CD14-positive monocyte (primary cell): ENCODE results near the gene ZNF454. TPM values are rescaled to one million over a fixed set of nuclear protein-coding genes. Genes with fewer than 3 reads are reported as not detected.
A peak's percentile ranks its signal among the peaks of the same experiment; 100 is the strongest.

Experiments
- DNase-seq, 3 donors: peaks; one replicate each; pipeline ENCODE4 v3.0.0-alpha.2; 2011 to 2022
- H2AFZ ChIP-seq: 2 replicates; pipeline ENCODE4 v1.6.0; 2012; ENCODE audit warnings: mild to moderate bottlenecking, low read depth, low read length, inconsistent platforms; ENCODE audit not compliant: insufficient read depth, poor library complexity, severe bottlenecking
- H3K27ac ChIP-seq, 2 donors: 1 replicate in 1 of 2; 2 replicates in 1 of 2; pipeline ENCODE4 v1.5.1; 2012 to 2013; ENCODE audit warnings: low read length in 2 of 2, control low read depth in 1 of 2, inconsistent platforms in 1 of 2, low read depth in 1 of 2, mild to moderate bottlenecking in 1 of 2
- H3K27me3 ChIP-seq, 2 donors: one replicate each; pipeline versions ENCODE4 v1.6.0 to v1.6.1; 2011 to 2013; ENCODE audit warnings: low read length in 2 of 2; ENCODE audit not compliant: control insufficient read depth in 2 of 2, insufficient read depth in 2 of 2
- H3K36me3 ChIP-seq, 2 donors: replicated peaks in 1 of 2; 1 replicate in 1 of 2; 2 replicates in 1 of 2; pipeline versions ENCODE4 v1.5.1 to v1.6.1; 2012 to 2013; ENCODE audit warnings: low read length in 2 of 2, control low read depth in 1 of 2, inconsistent platforms in 1 of 2, mild to moderate bottlenecking in 1 of 2; ENCODE audit not compliant: insufficient read depth in 2 of 2, control insufficient read depth in 1 of 2
- H3K4me1 ChIP-seq, 2 donors: 1 replicate in 1 of 2; 2 replicates in 1 of 2; pipeline versions ENCODE4 v1.5.1 to v1.6.1; 2012 to 2013; ENCODE audit warnings: low read length in 2 of 2, control low read depth in 1 of 2, inconsistent platforms in 1 of 2, mild to moderate bottlenecking in 1 of 2, moderate library complexity in 1 of 2; ENCODE audit not compliant: insufficient read depth in 2 of 2, control insufficient read depth in 1 of 2
- H3K4me2 ChIP-seq: replicated peaks from 2 replicates; pipeline ENCODE3; 2012; ENCODE audit warnings: low read length, moderate library complexity, mild to moderate bottlenecking; ENCODE audit not compliant: poor library complexity, severe bottlenecking; ENCODE audit errors: extremely low read depth
- H3K4me3 ChIP-seq, 3 experiments: fragments of 200-600 bp in 1 of 3; sonication (generic) in 1 of 3; replicated peaks in 1 of 3; 1 replicate in 2 of 3; 2 replicates in 1 of 3; pipeline ENCODE4 v1.5.1; 2011 to 2013; ENCODE audit warnings: low read length in 3 of 3, mild to moderate bottlenecking in 3 of 3, control low read depth in 2 of 3, low read depth in 2 of 3, inconsistent platforms in 1 of 3, moderate library complexity in 1 of 3
- H3K79me2 ChIP-seq: 2 replicates; pipeline ENCODE4 v1.6.0; 2012; ENCODE audit warnings: mild to moderate bottlenecking, control low read depth, inconsistent platforms, low read length, moderate library complexity; ENCODE audit not compliant: insufficient read depth
- H3K9ac ChIP-seq: 2 replicates; pipeline ENCODE4 v1.6.0; 2017; ENCODE audit warnings: low read length, mild to moderate bottlenecking; ENCODE audit not compliant: insufficient read depth, poor library complexity, severe bottlenecking
- H3K9me3 ChIP-seq, 2 donors: replicated peaks in 1 of 2; 1 replicate in 1 of 2; 2 replicates in 1 of 2; pipeline versions ENCODE4 v1.5.1 to v1.6.1; 2012 to 2013; ENCODE audit warnings: low read length in 2 of 2, control low read depth in 1 of 2; ENCODE audit not compliant: control insufficient read depth in 1 of 2, insufficient read depth in 1 of 2
- H4K20me1 ChIP-seq: 2 replicates; pipeline ENCODE4 v1.6.0; 2012; ENCODE audit warnings: mild to moderate bottlenecking, low read length, control low read depth, moderate library complexity; ENCODE audit not compliant: insufficient read depth
- H3K27ac Mint-ChIP-seq, 7 donors: one replicate each; pipeline ENCODE4 v1.8.0; 2020; ENCODE audit warnings: mild to moderate bottlenecking in 7 of 7, mixed read lengths in 7 of 7, moderate library complexity in 6 of 7, inconsistent platforms in 2 of 7
- H3K27me3 Mint-ChIP-seq, 3 donors: one replicate each; pipeline ENCODE4 v1.8.0; 2021 to 2022; ENCODE audit warnings: low read depth in 3 of 3, mild to moderate bottlenecking in 3 of 3, mixed read lengths in 3 of 3, moderate library complexity in 3 of 3, inconsistent platforms in 1 of 3
- H3K36me3 Mint-ChIP-seq, 2 donors: one replicate each; pipeline ENCODE4 v1.8.0; 2020; ENCODE audit warnings: mixed read lengths in 2 of 2, inconsistent platforms in 1 of 2, mild to moderate bottlenecking in 1 of 2
- H3K4me1 Mint-ChIP-seq: one replicate; pipeline ENCODE4 v1.8.0; 2020; ENCODE audit warnings: mild to moderate bottlenecking, mixed read lengths
- H3K4me3 Mint-ChIP-seq, 2 donors: one replicate each; pipeline ENCODE4 v1.8.0; 2020; ENCODE audit warnings: mild to moderate bottlenecking in 2 of 2, mixed read lengths in 2 of 2, moderate library complexity in 1 of 2
- H3K9me3 Mint-ChIP-seq, 7 donors: one replicate each; pipeline ENCODE4 v1.8.0; 2020 to 2022; ENCODE audit warnings: mixed read lengths in 7 of 7, mild to moderate bottlenecking in 6 of 7, moderate library complexity in 6 of 7, inconsistent platforms in 2 of 7
- WGBS: methylation state at CpG from one replicate; pipeline ENCODE4 v1.1.5; 2013; ENCODE audit warnings: missing lambda C conversion rate; ENCODE audit not compliant: insufficient coverage; 5-methylcytosine and 5-hydroxymethylcytosine counted together
- intact Hi-C, 2 donors: fragments of 100-400 bp; cut with micrococcal nuclease; formaldehyde crosslinking; loops; one replicate each; pipeline versions ENCODE4 v1.15.0 to v1.15.1; 2023
- polyA plus RNA-seq, 3 donors: library from polyadenylated mRNA; depleted of rRNA in 1 of 3; unstranded in 2 of 3; stranded (reverse) in 1 of 3; fragments of 300-500 nt in 2 of 3; fragments of >200 nt in 1 of 3; fragmentation: Illumina TruSeq in 2 of 3; gene quantifications; 1 replicate in 2 of 3; 2 replicates in 1 of 3; pipeline ENCODE4 v1.2.3, GENCODE V29; 2012 to 2021
- TF ChIP-seq, protein P1 (sequence below): fragments of 200-600 bp; IDR thresholded peaks from one replicate; pipeline ENCODE4 v1.8.0; 2022; ENCODE audit warnings: antibody characterized with exemption, mild to moderate bottlenecking

The ZNF454 gene
- polyA plus RNA-seq, 3 donors: not detected

DNA sequence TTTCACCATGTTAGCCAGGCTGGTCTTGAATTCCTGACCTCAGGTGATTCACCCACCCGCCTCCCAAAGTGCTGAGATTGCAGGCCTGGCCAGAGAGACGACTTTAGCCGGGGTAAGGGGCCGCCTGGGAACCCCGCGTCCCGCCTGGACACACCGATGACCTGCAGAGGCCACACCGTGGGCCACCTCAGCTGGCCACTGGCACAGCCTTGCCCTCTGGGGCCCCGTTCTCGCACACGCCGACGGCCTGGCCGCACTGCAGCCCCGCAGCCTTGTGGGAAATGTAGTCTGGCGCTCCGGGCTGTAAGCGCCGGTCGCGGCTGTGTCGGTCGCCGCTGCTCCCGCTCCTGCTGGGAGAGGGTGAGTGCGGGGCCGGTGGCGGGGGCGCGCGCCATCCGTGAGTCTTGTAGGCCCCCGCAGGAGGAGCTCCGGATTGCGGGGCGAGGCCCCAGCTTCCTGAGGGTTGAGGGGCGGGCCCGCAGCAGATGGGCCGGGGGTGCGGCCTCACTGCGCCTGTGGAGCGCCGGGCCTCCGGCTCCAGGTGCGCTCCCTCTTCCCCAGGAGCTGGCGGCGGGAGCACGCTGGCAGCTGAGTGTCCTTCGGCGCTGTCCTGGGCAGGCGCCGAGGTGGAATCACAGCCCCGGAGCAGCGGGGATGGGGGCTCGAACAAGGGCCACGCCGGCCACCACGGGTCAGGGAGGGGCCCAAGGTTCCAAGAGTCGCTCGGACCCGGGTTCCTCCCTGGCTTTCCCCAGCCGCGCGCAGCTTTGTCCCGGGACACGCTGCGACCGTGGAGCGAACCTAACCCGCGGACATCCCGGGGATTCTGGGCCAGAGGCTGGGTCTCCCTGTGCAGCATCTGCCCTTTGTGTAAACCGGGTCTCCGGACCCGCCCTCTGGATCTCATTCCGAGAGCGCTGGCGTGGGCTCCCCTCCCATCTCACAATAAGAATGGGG, 45.1 kb upstream of the ZNF454 start, which contains the start of gene ZFP2:
TSS of gene ZFP2 (plus strand) at position 299 of the 957 bp plus-strand sequence. CDS start 35,401 bp downstream, outside the sequence.
- peaks cover 47 to 63% of the 10 kb centered on the region in 2 donors for H3K9me3 ChIP-seq
- 2% methylated on average over 76 of the region's 79 CpGs for whole genome bisulfite sequencing
- intact Hi-C loops: no loop called here

DNA sequence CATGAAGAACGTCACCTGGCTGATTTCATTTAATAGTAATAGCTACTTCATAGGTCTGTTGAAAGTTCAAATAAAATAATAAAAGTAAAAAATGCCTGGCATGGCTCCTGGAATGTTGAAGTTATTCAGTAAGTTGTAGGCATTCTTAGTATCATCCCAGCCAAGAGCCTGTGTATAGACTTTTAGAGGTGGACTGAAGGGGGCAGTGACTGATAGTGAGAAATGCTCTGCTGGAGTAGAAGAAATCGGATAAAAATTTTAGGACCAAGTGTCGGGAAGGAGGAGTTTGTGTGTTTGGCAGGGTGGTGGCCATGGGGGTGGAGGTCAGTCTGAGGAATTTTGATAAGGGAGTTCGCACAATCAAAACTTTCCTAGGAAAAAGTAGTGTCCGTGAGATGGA, 41.7 kb upstream of the ZNF454 start:
- Mint-ChIP-seq H3K27ac (no peak overlapping the region), H3K36me3 (peaks cover 2 to 3% of the 10 kb centered on the region in 2 donors), H3K4me1 (peaks cover 5% of the 10 kb centered on the region), H3K4me3 (no peak overlapping the region), H3K27me3 (peaks cover 12 to 31% (median 24%) of the 10 kb centered on the region in 3 donors), H3K9me3 (peaks cover 26 to 65% (median 59%) of the 10 kb centered on the region in 7 donors)
- Histone ChIP-seq H3K27me3 (peaks cover 12 to 27% of the 10 kb centered on the region in 2 donors), H4K20me1 (no peaks in the 10 kb centered on the region), H3K36me3 (no peaks in the 10 kb centered on the region), H2AFZ (no peak overlapping the region), H3K27ac (no peak overlapping the region), H3K4me2 (no peak overlapping the region), H3K79me2 (no peaks in the 10 kb centered on the region), H3K4me1 (peaks cover 4 to 10% of the 10 kb centered on the region in 2 donors), H3K4me3 (no peak overlapping the region), H3K9me3 (peaks cover 40 to 52% of the 10 kb centered on the region in 2 donors), H3K9ac (no peak overlapping the region)
- intact Hi-C loops: no loop called here
- DNase-seq: no peak
- 72% methylated on average over 3 of the region's 5 CpGs for WGBS
- TF ChIP-seq, protein P1, sequence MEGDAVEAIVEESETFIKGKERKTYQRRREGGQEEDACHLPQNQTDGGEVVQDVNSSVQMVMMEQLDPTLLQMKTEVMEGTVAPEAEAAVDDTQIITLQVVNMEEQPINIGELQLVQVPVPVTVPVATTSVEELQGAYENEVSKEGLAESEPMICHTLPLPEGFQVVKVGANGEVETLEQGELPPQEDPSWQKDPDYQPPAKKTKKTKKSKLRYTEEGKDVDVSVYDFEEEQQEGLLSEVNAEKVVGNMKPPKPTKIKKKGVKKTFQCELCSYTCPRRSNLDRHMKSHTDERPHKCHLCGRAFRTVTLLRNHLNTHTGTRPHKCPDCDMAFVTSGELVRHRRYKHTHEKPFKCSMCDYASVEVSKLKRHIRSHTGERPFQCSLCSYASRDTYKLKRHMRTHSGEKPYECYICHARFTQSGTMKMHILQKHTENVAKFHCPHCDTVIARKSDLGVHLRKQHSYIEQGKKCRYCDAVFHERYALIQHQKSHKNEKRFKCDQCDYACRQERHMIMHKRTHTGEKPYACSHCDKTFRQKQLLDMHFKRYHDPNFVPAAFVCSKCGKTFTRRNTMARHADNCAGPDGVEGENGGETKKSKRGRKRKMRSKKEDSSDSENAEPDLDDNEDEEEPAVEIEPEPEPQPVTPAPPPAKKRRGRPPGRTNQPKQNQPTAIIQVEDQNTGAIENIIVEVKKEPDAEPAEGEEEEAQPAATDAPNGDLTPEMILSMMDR: no peak

More for the DNA sequence above, 45.1 kb upstream of the ZNF454 start, which contains the start of gene ZFP2:
- Histone ChIP-seq H3K4me1 (peaks cover 4 to 10% of the 10 kb centered on the region in 2 donors), H3K9ac (peak within 1 kb of the TSS; percentile 49), H3K27me3 (peaks cover 12 to 29% of the 10 kb centered on the region in 2 donors), H3K4me2 (peak within 1 kb of the TSS; percentile 75), H3K79me2 (no peaks in the 10 kb centered on the region), H3K4me3 (peak within 1 kb of the TSS; percentile 23 to 73 (median 44)), H2AFZ (peak within 1 kb of the TSS; percentile 74), H3K27ac (no peak within 1 kb of the TSS), H4K20me1 (no peaks in the 10 kb centered on the region), H3K36me3 (no peaks in the 10 kb centered on the region)
- Mint-ChIP-seq H3K27me3 (peaks cover 12 to 34% (median 25%) of the 10 kb centered on the region in 3 donors), H3K4me3 (peak within 1 kb of the TSS; percentile 65 to 79), H3K9me3 (peaks cover 26 to 76% (median 68%) of the 10 kb centered on the region in 7 donors), H3K4me1 (peaks cover 5% of the 10 kb centered on the region), H3K27ac (peak within 1 kb of the TSS in 1 of 7 donors; percentile 68), H3K36me3 (peaks cover 2 to 3% of the 10 kb centered on the region in 2 donors)
- DNase-seq: peak in 1 of 3 donors; percentile 1
- TF ChIP-seq, protein P1: no peak
